GM12873 (cell line): Measurements from ENCODE around the gene KIF2A.

Experiments
- CTCF ChIP-seq: IDR thresholded peaks from 2 replicates; pipeline ENCODE4 v1.5.1; 2012; ENCODE audit warnings: low read depth, mild to moderate bottlenecking, moderate library complexity, low read length, control low read depth; ENCODE audit not compliant: insufficient read depth; ENCODE audit errors: missing control alignments

Gene KIF2A

GRCh38 chr5:62314213-62314830 is 8.3 kb downstream of the KIF2A start:
- TF ChIP-seq CTCF, result no peak

GRCh38 chr5:62315376-62316175 is 9.6 kb downstream of the KIF2A start:
- TF ChIP-seq CTCF, result no peak

GRCh38 chr5:62316176-62316502 is 10.1 kb downstream of the KIF2A start:
- no peak for TF ChIP-seq CTCF

GRCh38 chr5:62317810-62318209 is 11.8 kb downstream of the KIF2A start:
- no peak for TF ChIP-seq CTCF

- TF ChIP-seq CTCF, result no peak
Observed at GRCh38 chr5:62322484-62322883, 16.5 kb downstream of the KIF2A start.

GRCh38 chr5:62326302-62326701 is 20.3 kb downstream of the KIF2A start:
- no peak for TF ChIP-seq CTCF

GRCh38 chr5:62326702-62327101 is 20.7 kb downstream of the KIF2A start:
- TF ChIP-seq CTCF, result no peak
